ENCODE results near the gene TMEM167B. TPM values are rescaled to one million over a fixed set of nuclear protein-coding genes. Genes with fewer than 3 reads are reported as not detected.
A peak's percentile ranks its signal among the peaks of the same experiment; 100 is the strongest.

TMEM167B gene
- total and polyA plus RNA-seq, 2 of the 4 experiments (the other 2 are of a cell fraction), result 21.6 to 32.1 TPM

- WGBS, 2 experiments (ENCODE audit: extremely low coverage in 2 of 2, insufficient read length in 1 of 2), result 0% methylated on average over 2 of the region's 44 CpGs; no CpG with 5 or more reads in 1 of the 2 experiments
- intact Hi-C loops (cut with micrococcal nuclease), result no loop called here
- CTCF ChIA-PET, result interaction anchor here (0.5 to 1.5 kb wide), 2 partner anchors 59 to 162 kb away, joined by 3 to 4 read pairs; no protein-coding TSS in a partner anchor
- TF ChIP-seq, protein P1, sequence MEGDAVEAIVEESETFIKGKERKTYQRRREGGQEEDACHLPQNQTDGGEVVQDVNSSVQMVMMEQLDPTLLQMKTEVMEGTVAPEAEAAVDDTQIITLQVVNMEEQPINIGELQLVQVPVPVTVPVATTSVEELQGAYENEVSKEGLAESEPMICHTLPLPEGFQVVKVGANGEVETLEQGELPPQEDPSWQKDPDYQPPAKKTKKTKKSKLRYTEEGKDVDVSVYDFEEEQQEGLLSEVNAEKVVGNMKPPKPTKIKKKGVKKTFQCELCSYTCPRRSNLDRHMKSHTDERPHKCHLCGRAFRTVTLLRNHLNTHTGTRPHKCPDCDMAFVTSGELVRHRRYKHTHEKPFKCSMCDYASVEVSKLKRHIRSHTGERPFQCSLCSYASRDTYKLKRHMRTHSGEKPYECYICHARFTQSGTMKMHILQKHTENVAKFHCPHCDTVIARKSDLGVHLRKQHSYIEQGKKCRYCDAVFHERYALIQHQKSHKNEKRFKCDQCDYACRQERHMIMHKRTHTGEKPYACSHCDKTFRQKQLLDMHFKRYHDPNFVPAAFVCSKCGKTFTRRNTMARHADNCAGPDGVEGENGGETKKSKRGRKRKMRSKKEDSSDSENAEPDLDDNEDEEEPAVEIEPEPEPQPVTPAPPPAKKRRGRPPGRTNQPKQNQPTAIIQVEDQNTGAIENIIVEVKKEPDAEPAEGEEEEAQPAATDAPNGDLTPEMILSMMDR (conservative IDR thresholded peaks at IDR 0.05; ENCODE audit: low read depth, low read length), result no peak
- TF ChIP-seq BHLHE40 (IDR thresholded peaks at IDR 0.05; ENCODE audit: low read depth, low read length) (no peak), POLR2A (IDR thresholded peaks at IDR 0.05; ENCODE audit: low read depth, low read length) (no peak), RAD21 (IDR thresholded peaks at IDR 0.05; ENCODE audit: low read length) (no peak), RCOR1 (IDR thresholded peaks at IDR 0.05; ENCODE audit: insufficient replicate concordance, low read length) (no peak), CEBPB (IDR thresholded peaks at IDR 0.05; ENCODE audit: low read depth, low read length) (no peak), SMC3 (IDR thresholded peaks at IDR 0.05; ENCODE audit: low read depth, low read length) (no peak), FOS (IDR thresholded peaks at IDR 0.05; ENCODE audit: low read depth, low read length) (no peak), MXI1 (IDR thresholded peaks at IDR 0.05; ENCODE audit: borderline replicate concordance, low read depth, low read length) (no peak), MAFK (IDR thresholded peaks at IDR 0.05; ENCODE audit: low read depth, low read length) (no peak), RFX5 (IDR thresholded peaks at IDR 0.05; ENCODE audit: low read depth, low read length) (no peak), NFE2L2 (IDR thresholded peaks at IDR 0.05; ENCODE audit: low read depth, low read length) (no peak), CHD1 (IDR thresholded peaks at IDR 0.05; ENCODE audit: low read depth, low read length) (no peak), USF2 (IDR thresholded peaks at IDR 0.05; ENCODE audit: low read depth, low read length) (no peak)
- TF ChIP-seq, protein P2, sequence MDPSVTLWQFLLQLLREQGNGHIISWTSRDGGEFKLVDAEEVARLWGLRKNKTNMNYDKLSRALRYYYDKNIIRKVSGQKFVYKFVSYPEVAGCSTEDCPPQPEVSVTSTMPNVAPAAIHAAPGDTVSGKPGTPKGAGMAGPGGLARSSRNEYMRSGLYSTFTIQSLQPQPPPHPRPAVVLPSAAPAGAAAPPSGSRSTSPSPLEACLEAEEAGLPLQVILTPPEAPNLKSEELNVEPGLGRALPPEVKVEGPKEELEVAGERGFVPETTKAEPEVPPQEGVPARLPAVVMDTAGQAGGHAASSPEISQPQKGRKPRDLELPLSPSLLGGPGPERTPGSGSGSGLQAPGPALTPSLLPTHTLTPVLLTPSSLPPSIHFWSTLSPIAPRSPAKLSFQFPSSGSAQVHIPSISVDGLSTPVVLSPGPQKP (IDR thresholded peaks at IDR 0.05; ENCODE audit: borderline replicate concordance, low read depth, low read length), result no peak
Measured at GRCh38 chr1:109040989-109041620, 49.5 kb upstream of the TMEM167B start.

More at GRCh38 chr1:109040989-109041620, 49.5 kb upstream of the TMEM167B start:
- Histone ChIP-seq H3K9me3 (ENCODE audit: control insufficient read depth, insufficient read depth, low read length) (no peaks in the 10 kb centered on the region), H2BK120ac (ENCODE audit: low read depth, low read length) (no peak overlapping the region), H3K14ac (replicated peaks; ENCODE audit: low read depth, low read length) (peak overlapping the region; percentile 24; the same call in 1 of the 2 replicates), H3K36me3 (ENCODE audit: control insufficient read depth, insufficient read depth, low read length) (no peaks in the 10 kb centered on the region), H3K9ac (ENCODE audit: low read depth, low read length) (peak overlapping the region; percentile 87), H3K56ac (ENCODE audit: extremely low read depth, insufficient read depth, low read length) (peak overlapping the region; percentile 60; the same call in 1 of the 2 replicates), H2BK20ac (ENCODE audit: low read depth, low read length) (no peak overlapping the region), H4K5ac (ENCODE audit: low read depth, low read length) (peak overlapping the region; percentile 40; the same call in 1 of the 2 replicates), H2AK9ac (replicated peaks; ENCODE audit: low read depth, low read length, poor library complexity) (peak overlapping the region; percentile 87), H3K4ac (ENCODE audit: low read depth, low read length) (0 out of 2 replicates have a peak overlapping the region, but pooled peaks have one; percentile 4), H3K18ac (ENCODE audit: low read depth, low read length) (peak overlapping the region; percentile 24; the same call in 1 of the 2 replicates), H2AFZ (replicated peaks; ENCODE audit: low read length, poor library complexity) (peak overlapping the region; percentile 91), H3K9me1 (ENCODE audit: insufficient read depth, low read length) (peaks cover 3% of the 10 kb centered on the region; the same call in 1 of the 2 replicates), H2BK15ac (ENCODE audit: low read depth, low read length) (no peak overlapping the region), H3K4me1 (ENCODE audit: control insufficient read depth, insufficient read depth, low read length) (no peaks in the 10 kb centered on the region; the same call in 1 of the 2 replicates), H4K8ac (ENCODE audit: low read depth in 2 of 2, low read length in 2 of 2) (peak overlapping the region in 1 of 2 experiments; percentile 68; a peak in 2 of 4 replicates), H3K27ac (ENCODE audit: insufficient read depth, low read length) (peak overlapping the region; percentile 74), H3K23ac (ENCODE audit: low read depth, low read length) (peak overlapping the region; percentile 28; the same call in 1 of the 2 replicates), H4K91ac (ENCODE audit: insufficient read depth, low read depth, low read length) (no peak overlapping the region), H3K79me1 (ENCODE audit: low read depth in 1 of 2, low read length in 2 of 2) (peaks cover 0 to 24% of the 10 kb centered on the region in 2 experiments; a peak in 2 of 4 replicates), H2BK5ac (ENCODE audit: low read depth, low read length, poor library complexity, severe bottlenecking) (peak overlapping the region; percentile 40), H3K27me3 (ENCODE audit: control insufficient read depth, insufficient read depth, low read length) (no peaks in the 10 kb centered on the region), H3K4me3 (ENCODE audit: insufficient read depth, low read depth, low read length) (peak overlapping the region; percentile 99), H3K4me2 (ENCODE audit: low read depth, low read length) (peak overlapping the region; percentile 98), H2AK5ac (ENCODE audit: low read depth, low read length) (0 out of 2 replicates have a peak overlapping the region, but pooled peaks have one; percentile 38), H4K20me1 (ENCODE audit: insufficient read depth, low read length) (peaks cover 5% of the 10 kb centered on the region; the same call in 1 of the 2 replicates)
- POLR2A ChIA-PET (ENCODE audit: unreplicated experiment), result no interaction called here
- dilution Hi-C loops (cut with HindIII; ENCODE audit: low sequenced_read_pairs, unreplicated experiment) (no loop called here), in situ Hi-C loops (cut with MboI; ENCODE audit: low sequenced_read_pairs) (no loop called here)
- no TSS peak for BruUV-seq (replicated peaks)
- peak; percentile 40 for ATAC-seq (ENCODE audit: low read depth)
- DNase-seq, result no peak
